Measurements from ENCODE around the gene KRTAP17-1.

The KRTAP17-1 gene

DNA sequence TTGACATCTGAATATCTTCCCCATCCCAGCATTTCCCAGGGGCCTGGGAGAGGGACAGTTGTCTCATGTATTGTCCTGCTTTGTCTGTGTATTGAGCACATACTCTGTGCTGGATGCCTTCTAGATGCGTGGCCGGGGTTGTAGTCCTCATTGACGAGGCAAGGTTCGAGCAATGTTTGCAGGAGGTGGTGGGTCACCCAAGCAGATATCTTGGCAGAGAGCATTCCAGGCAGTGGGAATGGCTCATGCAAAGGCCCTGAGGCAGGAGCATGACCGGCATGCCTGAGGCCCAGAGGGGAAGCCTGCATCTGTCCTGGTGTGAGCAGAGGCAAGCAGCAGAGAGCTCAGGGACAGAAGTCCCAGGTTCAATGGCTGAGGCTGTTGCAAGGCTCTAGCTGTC lies 17.6 kb upstream of the KRTAP17-1 start:
- DNase-seq (ENCODE audit: low read depth in 2 of 2), result no peak

DNA sequence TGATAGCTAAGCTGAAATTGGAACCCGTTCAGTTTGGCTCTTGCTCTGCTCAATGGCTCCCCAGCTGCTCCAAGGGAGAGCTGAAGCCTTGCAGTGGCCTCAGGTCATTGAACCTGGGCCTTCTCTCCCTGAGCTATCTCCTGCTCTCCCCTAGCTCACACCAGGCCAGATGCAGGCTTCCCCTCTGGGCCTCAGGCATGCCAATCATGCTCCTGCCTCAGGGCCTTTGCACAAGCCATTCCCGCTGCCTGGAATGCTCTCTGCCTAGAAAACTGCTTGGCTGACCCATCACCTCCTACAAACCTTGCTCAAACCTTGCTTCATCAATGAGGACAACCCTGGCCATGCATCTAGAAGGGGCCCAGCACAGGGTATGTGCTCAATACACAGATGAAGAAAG lies 16.7 kb upstream of the KRTAP17-1 start:
- no peak for DNase-seq (ENCODE audit: low read depth in 2 of 2)

DNA sequence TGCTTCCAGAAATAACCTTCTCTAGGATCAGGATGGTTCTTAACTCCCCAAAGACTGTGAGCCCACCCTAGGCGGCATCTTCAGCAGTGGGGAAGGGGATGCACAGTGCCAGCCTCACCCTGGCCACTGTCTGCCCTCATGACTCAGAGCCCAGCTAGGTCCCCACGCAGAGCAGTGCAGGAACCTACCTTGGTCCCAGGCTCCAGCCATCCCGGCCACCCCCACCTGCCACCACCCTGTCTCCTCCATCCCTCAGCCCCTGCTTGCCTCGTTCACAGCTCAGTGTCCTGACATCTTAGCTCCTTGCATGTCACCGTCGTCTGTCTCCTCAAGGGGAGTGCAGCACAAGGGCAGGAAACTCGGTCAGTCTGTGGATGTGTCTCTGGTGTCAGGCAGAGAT lies 16.1 kb upstream of the KRTAP17-1 start:
- no peak for DNase-seq (ENCODE audit: low read depth in 2 of 2)

GRCh38 chr17:41329279-41329948 lies 13.9 kb upstream of the KRTAP17-1 start:
- no peak for DNase-seq (ENCODE audit: low read depth in 2 of 2)

GRCh38 chr17:41328207-41328606 lies 12.7 kb upstream of the KRTAP17-1 start:
- DNase-seq (ENCODE audit: low read depth in 2 of 2), result no peak

DNA sequence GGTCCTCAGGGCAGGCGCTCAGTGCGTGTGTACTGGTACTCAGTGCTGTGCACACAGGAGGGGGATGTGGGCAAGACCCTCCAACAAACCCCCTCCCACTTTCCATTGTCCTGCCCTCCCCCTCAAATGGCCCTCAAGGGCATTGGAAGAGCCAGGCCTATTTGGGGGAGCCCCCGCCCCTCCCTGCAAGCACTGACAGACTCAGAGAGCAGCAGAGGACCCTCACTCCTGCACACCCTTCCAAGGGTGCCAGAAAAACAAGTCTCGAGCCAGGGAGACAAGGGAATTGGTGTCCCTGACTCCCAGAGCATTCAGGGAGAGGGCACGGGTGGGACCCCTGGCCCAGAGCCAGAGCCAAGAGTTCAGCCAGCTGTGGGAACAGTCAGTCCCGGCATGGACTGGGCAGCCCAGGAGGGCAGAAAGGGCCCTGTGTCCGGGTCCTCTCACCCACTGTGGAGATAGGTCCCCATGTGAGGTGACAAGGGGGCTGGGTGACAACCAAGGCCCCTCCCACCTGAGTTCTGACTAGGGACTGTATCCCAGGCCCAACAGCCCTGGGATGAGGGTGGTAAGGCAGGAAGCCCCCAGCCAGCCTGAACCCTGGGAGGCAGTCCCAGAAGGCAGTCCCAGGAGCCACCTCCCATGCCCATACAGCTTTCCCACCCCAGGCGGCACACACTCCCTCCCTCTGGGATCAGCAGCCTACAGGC lies 12.1 kb upstream of the KRTAP17-1 start:
- no peak for DNase-seq (ENCODE audit: low read depth in 2 of 2)

DNA sequence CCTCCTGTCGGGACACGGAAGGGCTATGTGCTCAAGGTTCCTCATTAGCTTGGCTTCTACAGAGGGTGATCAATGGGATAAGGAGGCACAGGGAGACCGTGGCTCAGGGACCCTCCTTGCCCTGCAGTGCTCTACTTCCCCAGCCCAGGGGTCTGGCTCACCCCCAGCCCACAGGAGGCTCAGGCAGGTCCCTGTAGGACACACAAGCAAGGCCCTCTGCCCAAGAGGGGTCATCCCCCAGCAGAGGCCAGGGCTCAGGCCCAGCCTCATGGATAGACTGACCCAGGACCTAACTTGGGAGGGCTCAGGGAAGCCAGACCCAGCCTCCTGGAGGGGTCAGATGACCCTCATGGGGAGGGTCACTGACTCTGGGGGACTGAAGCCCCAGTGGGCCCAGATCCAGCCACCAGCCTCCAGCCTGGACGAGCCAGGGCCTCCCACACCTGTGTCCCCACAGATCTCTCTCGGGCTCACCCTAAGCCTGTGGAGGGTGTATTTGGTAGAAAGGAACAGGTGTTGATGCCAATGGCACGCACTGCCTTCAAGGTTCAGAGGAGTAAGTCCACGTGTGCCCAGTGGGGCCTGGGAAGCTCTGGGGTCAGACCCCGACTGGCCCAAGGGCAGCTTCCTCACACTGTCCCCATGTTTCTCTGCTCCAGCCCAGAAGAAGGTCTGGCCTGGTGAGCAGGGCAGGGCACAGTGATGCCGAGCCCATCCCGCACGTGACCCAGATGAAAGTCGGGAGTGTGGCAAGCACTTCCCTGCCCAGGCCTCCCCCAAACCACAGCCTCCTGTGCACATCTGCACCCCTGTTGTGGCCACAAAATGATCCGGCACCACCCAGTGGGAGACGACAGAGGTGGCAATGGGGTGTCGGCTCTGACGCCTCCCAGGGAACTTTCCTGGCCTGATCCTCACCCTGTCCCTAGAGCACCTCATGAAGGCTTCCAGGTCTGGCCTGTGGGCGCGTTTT lies 10.9 kb upstream of the KRTAP17-1 start:
- no peak for DNase-seq (ENCODE audit: low read depth in 2 of 2)

DNA sequence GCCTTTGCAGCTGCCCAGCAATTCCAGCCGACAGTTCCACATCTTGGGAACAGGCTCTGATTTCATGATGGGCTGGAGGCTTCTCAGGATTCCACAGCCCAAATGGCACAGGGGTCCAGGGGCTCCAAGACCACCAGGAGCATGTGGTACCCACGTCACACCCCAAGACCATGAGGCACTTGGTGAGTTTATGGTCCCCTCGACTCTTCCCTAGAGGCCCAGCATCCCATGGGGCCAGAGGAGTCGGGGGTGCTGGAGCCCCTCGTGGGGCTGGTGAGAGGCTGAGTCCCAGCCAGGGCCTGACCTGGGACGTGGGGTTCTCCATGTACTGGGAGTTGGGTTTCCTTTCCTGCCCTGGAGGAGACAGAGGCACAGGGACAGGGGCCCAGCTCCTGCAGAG lies 10.1 kb upstream of the KRTAP17-1 start:
- no peak for DNase-seq (ENCODE audit: low read depth in 2 of 2)

- no peak for DNase-seq (ENCODE audit: low read depth in 2 of 2)
Measured at GRCh38 chr17:41325126-41325525, 9.6 kb upstream of the KRTAP17-1 start.

DNA sequence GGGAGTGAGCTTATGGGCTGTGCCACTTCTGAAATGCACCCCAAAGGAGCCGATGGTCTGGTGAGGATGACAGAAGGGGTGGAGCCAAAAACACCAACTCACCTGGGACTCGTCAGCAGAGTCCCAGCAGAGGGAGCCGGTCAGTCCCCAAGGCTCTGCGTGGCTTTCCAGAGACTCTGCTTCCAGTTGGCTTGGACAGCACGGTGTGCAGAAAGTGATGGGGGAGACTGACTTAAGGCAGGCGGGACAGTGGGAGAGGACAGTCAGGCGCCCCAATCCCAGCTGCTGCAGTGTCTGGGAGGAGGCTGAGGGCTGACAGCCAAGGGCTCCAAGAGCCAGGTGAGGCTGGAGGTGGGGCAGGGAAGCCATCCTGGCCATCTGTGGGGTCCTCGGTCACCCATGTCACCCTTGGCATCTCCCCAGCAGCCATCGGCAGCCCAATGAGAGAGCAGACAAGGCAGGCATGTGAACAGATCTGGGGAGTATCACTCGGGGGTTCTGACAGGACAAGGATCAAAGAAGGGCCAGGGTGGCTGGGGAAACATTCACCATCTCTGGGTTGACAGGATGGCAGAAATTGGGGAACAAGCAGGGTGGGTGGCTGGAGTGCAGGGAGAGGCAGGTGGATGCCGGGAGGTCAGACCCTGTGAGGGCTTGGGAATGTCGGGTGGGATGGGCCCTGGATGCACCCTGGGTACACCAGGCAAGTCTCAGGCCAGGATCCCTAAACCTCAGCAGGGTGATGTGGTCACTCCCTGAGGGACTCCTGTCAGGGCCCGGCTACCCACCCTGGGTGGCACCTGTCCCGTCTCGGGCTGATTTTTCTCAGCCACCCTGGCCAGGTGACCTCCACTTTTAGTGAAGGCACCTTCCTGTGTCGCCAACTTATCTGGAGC lies 8.9 kb upstream of the KRTAP17-1 start:
- no peak for DNase-seq (ENCODE audit: low read depth in 2 of 2)

DNA sequence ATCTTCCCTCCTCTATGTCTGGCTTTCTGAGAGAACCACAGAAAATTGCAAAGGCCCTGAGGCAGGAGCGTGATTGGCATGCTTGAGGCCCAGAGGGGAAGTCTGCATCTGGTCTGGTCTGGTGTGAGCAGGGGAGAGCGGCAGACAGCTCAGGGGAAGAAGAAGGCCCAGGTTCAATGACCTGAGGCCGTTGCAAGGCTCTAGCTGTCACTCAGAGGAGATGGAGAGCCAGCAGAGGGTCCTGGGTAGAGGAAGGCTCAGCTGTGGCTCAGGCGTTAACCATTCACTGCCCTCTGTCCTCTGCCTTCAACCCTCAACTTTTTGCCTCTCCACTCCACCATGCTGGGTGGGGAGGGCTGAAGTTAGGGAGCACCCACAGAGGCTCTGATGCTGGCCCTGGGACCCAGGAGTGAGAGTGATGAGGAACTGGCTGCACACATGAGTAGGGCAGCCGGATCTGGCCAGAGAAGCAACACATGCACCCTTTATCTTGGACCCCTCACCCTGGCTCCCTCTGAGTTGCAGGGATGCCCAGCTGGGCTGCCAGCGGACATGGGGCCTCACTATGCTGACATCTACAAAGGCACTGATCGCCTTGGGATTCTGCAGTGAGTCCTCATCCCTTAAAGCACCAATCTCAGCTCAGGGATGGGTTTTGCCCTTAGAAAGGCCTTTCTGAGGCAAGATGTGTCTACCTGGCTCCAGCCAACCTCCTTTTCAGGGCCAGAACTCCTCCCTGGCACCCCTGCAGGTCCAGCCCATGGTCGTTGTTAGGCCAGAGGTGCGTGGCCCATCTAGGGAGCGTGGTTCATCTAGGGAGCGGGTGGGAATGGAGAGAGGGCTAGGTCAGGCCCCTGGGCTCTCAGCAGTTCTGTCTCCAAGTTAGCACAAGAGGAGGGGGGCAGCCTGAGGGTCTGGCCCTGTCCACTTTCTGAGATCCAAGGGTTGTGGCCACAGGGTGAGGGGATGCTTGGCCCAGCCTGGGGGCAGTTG lies 7.7 kb upstream of the KRTAP17-1 start:
- no peak for DNase-seq (ENCODE audit: low read depth in 2 of 2)

GRCh38 chr17:41322094-41322902 lies 6.8 kb upstream of the KRTAP17-1 start:
- no peak for DNase-seq (ENCODE audit: low read depth in 2 of 2)

- no peak for DNase-seq (ENCODE audit: low read depth in 2 of 2)
Measured at GRCh38 chr17:41318231-41318630, 2.7 kb upstream of the KRTAP17-1 start.

DNA sequence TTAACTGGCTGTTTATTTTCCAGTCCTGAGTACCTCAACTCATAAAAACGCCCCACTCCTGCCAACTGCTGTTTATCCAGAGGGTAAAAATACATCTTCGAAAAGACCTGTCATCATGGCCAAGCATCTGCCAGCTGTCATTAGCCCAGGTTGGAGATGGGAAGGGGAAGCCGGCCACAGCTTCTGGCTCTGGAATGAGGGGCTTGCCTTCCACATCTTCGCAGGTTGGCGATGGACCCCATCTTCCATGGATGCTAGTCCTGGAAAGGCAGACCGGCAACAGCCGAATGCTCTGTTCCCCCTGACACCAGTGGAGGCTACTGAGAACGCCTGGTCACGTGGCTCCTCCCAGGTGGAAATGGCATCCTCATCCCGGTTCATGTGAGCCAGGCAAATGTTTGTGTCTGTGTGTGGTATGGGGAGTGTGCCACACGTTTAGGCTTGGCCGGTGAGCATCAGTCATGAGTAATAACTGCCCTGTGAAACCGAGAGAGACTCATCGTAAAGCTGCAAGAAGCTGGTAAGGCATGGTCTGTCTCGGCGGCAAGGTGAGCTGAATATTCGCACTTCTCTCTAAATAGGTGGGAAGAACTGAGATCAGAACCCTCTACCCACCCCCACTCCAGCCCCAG lies 420 bp upstream of the KRTAP17-1 start:
- DNase-seq (ENCODE audit: low read depth in 2 of 2), result no peak

DNA sequence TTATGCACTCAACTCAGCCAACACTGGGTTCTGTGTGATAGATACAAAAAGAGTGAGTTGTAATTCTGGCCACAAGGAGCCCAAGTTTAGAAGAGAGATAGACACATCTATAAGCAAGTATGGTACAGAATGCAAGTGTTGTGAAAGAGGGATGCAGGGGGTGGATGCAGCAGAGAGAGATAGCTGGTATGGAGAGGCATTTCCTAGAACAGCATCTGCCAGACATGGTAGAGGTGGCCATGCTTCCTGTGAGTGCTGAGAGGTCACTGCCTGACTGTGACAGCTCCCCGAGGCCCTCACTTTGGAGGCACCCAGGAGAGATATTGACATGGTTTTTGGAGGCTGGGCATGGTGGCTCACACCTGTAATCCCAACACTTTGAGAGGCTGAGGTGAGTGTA lies 4.4 kb downstream of the KRTAP17-1 start:
- no peak for DNase-seq (ENCODE audit: low read depth in 2 of 2)

DNA sequence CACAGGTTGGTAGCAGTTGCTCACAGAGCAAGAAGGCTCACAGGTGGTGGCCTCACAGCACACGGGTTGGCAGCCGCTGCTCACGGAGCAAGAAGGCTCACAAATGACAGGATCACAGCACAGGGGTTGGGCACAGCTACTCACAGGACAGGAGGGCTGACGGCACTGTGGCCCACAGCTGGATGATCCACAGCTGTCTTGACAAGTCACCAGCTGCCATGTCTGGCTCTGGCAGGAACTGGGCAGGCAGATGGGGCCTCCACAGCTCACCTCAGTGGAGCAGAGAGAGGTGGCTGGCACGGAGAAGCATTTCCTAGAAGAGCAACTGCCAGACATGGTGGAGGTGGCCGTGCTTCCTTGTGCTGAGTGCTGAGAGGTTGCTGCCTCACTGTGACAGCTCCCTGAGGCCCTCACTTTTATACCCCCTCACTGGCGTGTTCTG lies 6.6 kb downstream of the KRTAP17-1 start, which contains the start of gene KRTAP16-1:
Gene KRTAP16-1, minus strand, starts transcription at position 392 of the 442 bp plus-strand sequence. Its CDS starts 56 bp downstream, at position 336.
- DNase-seq (ENCODE audit: low read depth in 2 of 2), result peak; percentile 17 to 31

- DNase-seq (ENCODE audit: low read depth in 2 of 2), result peak; percentile 58
Measured at GRCh38 chr17:41308251-41308917, 7.1 kb downstream of the KRTAP17-1 start.

DNA sequence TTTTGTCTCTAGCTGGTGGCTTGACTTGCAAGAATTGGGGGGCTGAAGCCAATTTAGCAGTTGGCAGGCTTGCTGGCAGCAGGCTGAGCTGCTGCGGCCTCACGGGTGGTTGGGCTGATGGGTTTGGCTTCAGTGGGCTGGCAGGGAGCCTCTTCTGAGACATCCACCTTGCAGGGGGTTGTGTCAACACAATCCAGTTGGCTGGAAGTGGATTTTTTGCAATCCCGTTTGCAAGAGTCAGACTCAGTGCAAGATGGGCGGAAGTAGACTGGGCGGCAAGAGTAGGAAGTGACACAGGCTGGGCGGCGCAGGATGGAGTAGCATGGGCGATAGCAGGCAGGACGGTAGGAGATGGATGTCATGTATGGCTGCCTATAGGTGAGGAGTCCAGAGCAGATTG lies 7.9 kb downstream of the KRTAP17-1 start:
- DNase-seq (ENCODE audit: low read depth in 2 of 2), result no peak
